Stimulated activated CD8-positive, alpha-beta memory T cell treated with anti-CD3 and anti-CD28 coated beads, Interleukin-7, amount 100 ng/mL, for 24 hours (primary cell): ENCODE results near the gene TNF.

ENCODE experiments used
- DNase-seq: peaks from one replicate; pipeline ENCODE4 v3.0.0-alpha.2; 2020; ENCODE audit warnings: low read depth

Gene TNF

DNA sequence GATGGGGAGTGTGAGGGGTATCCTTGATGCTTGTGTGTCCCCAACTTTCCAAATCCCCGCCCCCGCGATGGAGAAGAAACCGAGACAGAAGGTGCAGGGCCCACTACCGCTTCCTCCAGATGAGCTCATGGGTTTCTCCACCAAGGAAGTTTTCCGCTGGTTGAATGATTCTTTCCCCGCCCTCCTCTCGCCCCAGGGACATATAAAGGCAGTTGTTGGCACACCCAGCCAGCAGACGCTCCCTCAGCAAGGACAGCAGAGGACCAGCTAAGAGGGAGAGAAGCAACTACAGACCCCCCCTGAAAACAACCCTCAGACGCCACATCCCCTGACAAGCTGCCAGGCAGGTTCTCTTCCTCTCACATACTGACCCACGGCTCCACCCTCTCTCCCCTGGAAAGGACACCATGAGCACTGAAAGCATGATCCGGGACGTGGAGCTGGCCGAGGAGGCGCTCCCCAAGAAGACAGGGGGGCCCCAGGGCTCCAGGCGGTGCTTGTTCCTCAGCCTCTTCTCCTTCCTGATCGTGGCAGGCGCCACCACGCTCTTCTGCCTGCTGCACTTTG lies at the start of gene TNF:
TSS of gene TNF (plus strand) at position 231 of the 567 bp plus-strand sequence. CDS start at position 408, 177 bp downstream.
- DNase-seq = peak; percentile 65

DNA sequence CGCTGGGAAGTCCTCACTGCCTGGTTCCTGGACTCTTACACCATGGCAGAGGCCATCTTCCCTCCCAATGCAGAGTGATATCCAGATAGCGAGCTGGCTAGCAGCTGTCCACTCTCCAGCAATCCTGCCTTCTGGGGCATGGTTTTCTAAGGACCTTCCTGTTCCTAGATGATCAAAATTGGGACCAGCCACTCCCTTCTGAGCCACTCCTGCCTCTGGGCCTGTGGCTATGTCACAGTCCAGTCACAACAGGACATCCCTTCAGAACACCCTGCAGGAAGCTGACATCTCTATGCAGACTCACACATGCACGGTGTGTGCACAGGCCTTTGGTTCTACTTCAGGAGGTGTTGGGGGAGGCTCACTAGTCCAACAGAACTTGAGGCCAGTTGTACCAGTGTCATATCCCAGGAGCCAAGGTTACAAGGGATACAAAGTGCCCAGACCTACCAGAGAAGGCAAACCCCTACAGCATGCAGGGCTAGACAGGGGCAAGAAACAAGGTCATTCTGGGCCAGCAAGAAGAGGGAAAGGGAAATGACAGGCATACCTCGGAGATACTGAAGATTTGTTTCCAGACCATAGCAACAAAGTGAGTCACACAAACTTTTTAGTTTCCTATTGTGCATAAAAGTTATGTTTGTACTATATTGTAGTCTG lies 49.3 kb upstream of the TNF start:
- DNase-seq = no peak

DNA sequence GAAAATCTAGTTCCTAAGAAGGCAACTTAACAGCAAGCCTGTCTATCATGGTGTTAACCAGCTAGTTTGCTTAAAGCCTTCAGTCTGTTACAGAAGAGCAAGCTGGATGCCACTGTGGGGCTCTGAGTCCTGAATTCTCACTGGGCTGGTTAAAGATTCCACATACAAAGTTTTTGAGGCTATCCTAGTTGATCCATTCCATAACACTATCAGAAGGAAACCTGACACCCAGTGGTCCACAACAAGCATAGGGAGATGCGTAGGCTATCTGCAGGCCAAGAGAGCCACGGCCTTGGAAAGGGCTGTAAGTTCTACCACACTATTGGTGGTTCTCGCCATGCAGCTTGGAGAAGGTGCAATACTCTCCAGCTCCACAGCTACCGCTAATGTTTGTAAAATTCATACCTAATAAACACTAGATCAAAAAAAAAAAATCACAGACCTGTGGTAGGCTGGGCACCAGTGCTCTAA lies 47.0 kb upstream of the TNF start:
- no peak for DNase-seq

DNA sequence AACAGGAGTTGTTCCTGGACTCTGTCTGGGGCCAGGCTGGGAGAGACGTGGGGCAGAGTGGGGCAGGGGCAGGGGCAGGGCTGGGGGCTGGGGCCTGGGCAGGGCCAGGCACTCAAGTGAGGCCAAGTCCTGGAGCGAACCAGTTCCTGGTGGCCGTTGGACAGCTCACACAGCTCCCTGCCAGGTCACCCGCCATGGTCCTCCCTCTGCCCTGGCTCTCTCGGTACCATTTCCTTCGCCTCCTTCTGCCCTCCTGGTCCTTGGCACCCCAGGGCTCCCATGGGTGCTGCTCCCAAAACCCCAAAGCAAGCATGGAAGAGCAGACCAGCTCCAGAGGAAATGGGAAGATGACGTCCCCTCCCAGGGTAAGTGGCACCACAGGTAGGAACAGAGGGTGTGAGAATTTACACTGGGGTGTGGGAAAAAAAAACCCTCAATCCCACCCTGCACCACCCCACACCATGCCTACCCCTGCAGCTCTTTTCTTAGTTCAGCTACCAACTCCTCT lies 46.5 kb upstream of the TNF start, which contains the start of gene MCCD1:
TSS of gene MCCD1 (plus strand) at position 142 of the 508 bp plus-strand sequence. CDS start at position 195, 53 bp downstream.
- DNase-seq = no peak

DNA sequence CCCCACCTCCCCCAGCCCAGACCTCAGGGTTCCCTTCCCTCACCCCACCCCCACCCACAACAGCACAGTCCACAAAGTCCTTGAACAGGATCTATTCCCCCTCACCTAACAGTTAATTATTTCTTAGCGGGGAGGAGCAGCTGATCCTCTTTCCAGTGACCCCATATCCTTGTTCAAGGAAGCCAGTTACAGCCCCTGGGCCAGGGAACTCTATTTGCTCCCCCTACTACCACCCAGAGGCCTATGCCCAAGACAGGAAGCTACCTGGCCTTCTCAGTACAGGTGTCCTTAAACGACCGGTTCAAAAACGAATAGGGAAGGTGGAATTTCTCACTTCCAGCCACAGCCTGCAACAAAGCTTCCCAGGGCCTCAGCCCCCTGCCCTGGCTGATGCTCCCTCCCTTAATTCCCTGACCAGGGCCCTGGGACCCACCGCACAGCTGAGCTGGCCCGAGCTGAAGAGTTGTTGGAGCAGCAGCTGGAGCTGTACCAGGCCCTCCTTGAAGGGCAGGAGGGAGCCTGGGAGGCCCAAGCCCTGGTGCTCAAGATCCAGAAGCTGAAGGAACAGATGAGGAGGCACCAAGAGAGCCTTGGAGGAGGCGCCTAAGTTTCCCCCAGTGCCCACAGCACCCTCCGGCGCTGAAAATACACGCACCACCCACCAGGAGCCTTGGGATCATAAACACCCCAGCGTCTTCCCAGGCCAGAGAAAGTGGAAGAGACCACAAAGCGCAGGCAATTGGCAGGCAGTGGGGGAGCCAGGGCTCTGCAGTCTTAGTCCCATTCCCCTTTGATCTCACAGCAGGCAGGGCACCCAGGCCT lies 45.8 kb upstream of the TNF start:
- DNase-seq = no peak

DNA sequence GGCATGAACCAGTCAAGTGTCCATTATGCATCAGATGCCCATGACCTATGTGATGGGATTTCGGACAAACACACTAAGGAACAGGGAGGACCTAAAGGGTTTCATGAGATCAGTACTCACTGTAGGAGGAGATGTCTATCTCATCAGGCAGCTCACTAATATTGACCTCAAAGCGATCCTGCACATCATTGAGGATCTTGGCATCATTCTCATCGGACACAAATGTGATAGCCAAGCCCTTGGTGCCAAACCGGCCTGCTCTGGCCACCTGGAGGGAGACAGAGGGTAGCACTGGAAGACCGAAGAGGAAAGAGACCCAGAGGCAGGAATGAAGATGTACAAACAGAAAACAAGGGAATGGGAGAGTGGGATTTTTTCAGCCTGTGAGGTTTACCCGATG lies 44.7 kb upstream of the TNF start:
- DNase-seq = no peak

DNA sequence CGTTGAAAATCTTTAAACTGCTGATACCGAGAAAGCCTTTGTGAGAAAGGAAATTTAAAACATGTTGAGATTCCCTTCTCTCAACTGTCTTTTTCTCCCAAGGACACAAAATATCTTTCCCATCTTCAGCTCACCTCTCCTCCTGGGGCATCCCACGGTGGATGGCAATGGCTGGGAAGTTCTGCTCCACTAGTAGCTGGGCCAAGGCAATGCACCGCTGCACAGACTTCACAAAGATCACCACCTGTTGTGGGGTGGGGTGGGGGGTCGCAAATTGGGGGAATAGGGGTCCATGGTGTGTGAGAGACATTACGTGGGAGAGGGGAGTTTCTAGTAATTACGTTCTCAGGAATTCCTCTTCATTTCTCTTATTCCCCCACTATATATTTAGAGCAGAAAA lies 44.2 kb upstream of the TNF start:
- no peak for DNase-seq

DNA sequence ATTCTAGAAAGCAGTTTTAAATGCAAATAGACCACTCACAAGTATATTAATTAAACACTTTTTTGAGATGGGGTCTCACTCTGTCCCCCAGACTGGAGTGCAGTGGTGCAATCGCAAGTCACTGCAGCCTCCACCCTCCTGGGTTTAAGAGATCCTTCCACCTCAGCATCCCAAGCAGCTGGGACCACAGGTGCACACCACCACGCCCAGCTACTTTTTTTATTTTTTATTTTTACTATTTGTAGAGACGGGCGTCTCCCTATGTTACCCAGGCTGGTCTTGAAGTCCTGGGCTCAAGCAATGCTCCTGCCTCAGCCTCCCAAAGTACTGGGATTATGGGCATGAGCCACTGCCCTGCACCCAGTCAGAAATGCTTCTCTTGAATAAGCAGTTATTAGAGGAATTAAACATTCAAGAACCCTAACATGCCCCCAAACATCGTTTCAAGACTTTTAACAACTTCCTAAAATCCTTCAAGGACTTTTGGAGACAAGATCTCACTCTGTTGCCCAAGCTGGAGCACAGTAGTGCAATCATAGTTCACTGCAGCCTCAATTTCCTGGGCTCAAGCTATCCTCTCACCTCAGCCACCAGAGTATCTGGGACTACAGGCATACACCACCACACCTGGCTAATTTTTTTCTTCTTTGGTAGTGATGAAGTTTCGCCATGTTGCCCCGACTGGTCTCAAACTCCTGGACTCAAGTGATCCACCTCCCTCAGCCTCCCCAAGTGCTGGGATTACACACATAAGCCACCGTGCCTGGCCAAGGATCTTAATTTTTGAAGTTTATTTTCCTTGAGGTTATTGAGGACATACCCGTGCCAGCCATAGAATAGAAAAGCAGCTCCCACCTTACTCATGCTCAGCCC lies 43.4 kb upstream of the TNF start:
- DNase-seq = no peak

DNA sequence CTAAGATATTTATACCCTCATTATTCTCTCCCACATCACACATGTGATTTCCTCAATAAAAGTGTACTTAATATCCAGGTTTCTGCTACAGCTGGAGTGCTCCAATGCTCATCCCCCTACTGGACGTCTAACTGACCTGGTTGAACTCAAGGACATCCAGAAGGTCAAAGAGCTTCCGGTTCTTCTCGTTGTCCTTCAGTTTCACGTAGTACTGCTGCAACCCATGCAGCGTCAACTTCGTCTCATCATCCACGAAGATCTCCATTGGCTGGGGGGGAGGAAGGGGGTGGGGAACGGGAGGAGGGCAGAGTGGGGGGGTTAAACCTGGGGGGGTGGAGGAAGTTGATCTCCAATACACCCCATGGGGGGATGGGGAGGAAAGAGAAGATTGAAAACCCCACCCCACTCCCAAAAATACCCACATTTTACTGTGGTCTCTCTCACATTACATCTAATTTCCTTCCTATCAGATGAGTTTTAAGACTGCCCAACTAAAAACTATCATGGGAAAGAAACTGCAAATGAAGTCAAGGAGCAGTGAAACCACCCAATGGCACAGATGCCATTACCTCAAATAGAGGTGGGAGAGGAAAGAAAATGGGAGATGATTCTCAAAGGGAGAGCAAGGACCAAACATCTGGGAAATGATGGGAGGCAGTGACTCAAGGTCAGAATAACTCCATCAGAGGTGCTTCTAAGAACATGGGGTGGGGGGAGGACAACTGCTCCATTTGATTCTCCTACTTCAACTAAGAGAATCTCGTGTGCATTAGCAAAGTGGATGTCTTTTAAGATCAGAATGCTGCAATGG lies 42.5 kb upstream of the TNF start:
- DNase-seq = no peak

DNA sequence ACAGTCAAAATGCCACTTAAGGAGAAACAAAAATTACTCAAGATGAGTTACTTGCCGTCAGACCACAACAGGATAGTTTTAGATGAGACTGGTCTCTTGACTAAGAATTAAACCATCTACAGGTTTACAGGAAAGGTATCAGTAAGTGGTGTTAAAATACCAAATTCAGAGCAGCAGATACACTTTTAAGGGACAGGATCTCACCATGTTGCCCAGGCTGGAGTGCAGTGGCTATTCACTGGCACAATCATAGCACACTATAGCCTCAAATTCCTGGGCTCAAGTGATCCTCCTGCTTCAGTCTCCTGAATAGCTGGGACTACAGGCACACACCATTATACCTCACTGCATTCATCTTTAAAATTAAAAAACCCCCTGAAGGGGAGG lies 41.9 kb upstream of the TNF start:
- no peak for DNase-seq

DNA sequence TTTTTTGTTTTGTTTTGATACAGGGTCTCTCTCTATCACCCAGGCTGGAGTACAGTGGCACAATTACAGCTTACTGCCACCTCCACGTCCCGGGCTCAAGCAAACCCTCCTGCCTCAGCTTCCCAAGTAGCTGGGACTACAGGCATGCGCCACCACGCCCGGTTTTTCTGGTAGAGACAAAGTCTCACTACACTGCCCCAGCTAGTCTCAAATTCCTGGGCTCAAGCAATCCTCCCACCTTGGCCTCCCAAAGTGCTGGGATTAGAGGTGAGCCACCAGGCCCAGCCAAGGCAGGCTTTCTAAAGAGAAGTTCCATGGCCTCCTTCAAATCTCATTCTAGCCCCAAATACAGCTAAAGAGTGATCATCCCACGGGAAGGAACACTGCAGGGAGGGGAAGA lies 41.4 kb upstream of the TNF start:
- DNase-seq = no peak

DNA sequence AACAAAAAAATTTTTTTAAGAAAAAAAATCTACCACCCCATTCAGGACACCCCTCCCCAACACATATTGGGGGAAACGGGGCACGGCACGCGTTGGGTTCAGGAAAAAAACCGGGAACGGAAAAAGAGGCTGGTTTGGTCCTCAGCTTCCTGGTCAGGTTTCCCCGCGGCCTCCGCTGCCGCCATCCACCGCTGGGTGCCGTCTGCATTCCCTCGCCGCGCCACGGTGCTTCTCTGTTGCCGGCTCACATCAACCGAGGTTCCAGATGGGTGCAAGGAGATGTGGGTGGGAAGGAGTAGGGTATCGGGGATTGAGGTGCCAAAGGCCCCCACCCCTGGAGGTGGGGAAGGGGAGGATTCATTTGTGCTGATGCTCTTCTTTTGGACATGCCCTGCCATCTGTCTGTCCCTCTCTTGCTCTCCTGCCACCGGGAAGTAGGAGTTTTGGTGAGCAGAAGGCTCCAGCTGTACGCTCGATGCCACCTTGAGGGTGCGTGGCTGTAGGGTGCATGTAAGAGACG lies 40.8 kb upstream of the TNF start:
- no peak for DNase-seq

DNA sequence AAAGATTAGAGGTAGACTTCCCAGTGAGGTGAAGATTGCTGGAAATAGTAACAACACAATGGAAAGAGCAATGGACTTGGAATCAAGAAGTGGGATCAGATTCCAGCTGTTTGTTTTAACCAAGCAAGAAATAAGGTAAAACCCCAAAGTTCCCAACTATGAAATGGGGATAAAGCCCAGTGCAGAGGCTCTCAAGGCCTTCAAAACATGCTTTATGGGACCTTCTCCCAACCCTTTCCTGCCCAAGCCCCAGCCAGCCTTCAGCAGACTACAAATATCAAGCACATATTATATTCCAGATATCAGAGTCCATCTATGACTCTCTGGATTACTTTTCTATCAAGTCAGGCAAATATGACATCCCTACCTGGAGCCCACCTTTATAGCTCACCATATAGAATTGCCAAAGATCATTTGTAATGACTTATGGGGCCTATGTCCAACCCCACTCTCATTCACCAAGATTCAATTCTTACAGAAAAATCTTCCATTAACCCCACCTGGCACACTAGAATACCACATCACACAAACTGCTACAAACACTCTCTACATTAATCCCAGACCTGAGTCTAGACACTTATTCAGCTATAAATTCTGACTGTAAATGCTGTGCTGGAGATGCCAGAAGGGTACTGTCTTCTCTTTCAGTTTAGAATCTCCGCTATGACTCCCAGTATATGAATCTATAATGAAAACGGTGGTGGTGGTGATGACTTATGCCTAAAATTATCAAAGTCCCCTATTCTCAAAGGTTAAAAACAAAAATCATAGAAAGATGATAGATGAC lies 39.6 kb upstream of the TNF start:
- DNase-seq = no peak

DNA sequence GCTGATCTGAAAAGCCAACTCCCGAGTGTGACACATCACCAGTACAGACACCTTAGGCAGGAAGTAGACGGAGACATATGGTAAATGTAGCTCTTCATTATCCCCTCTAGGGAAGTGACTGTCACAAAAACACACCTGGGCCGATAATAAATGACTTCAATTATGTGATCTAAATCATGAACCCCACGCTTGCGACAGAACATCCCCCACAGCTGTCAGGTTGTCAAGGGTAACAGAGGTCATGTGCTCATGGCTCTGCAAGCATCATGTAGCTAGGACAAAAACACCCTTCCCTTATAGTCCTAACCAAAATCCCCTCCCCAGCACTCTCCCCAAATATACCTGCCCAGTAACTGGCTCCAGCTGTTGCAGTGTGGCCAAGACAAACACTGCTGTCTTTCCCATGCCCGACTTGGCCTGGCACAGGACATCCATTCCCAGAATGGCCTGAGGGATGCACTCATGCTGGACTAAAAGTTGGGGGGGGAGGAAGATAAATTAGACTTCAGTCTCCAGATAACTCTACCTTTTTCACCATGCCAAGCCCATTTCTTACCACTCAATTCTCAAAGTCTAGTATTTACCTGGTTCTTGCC lies 36.5 kb upstream of the TNF start:
- no peak for DNase-seq

DNA sequence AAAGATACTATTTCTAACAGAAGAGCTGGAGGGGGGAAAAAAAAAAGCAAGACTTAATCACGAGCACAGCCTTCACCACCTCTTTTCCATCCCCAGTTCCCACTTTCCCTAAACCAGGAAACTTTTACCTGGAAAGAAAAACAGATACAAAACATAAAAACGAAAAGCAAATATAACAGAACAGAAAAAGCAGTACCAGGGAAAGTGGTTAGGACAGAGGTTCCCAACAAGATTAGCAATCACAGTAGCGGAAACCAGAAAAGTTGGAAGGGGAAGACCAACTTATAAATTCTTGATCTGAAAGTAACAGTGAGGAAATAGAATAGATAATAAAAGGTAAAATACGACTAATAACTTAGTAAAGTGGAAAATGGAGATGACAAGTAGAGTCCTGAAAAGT lies 34.7 kb upstream of the TNF start:
- no peak for DNase-seq

DNA sequence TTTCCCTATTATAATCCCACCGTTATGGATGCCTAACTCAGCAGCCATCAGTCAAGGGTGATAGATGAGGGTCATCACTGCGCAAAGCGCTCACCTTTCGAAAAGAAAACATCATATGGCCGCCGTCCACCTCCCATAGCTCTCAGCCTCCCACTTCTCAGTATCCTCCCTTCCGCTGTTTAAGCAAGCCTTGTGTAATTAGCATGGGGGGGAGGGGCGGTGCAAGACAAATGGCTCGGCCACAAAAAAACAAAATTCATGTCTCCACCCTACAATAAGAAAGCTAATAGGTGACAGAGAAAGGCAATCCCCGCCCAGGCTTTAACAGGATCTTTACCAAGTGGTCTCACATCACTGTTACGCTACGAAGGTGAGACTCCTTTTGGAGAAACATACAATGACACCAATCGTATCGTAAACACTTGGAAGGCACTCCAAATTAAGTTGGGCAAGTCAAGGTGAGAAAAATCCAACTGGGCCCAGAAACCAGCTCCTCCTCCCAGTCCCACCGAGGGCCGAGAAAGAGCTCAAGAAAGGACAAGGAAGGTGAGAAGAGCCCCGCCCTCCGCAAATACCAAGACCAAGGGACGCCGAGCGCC lies 34.2 kb upstream of the TNF start:
- DNase-seq = peak; percentile 50

DNA sequence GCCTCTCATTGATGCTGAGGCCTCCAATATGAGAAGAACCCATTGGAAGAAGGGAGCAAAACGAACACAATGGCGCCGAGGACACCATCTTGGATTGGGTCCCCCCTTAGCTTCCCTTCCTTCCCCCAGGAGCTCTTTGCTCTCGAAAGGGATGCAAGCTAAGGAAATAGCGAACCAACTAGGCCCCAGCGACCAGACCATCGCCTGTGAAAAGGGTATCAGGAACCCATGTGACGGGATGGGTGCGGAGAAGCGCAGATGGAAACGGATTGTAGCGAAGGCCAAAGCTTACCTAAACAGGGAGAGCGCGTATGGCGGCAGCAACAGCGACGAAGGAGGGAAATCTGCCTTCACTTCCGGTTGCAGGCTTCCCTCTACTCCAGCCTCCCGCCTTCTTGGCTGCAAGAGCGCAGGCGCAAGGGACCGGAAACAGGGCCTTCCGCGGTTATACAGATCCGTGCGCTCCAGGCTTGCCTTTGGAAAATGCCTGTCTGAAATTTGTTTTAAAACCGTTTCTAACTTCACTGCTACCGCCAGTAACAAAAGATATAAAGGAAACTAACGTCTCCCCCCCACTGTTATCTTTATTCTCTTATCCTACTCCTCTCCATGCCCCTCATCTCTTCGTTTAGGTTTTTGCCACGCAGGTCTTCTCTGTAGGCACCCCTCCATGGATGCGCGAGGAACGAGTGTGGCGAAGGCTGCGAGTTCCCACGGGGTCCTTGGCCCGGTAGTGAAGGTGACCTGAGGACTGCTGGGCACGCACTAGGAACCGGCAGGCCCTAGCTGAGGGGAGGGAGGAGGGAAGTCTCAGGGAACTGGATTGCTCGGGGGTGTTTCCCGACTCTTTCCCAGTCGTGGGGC lies 33.5 kb upstream of the TNF start, which contains the start of gene DDX39B:
TSS of gene DDX39B (minus strand) at position 346 of the 864 bp plus-strand sequence. CDS start 1,471 bp downstream, outside the sequence.
- DNase-seq = peak; percentile 82

DNA sequence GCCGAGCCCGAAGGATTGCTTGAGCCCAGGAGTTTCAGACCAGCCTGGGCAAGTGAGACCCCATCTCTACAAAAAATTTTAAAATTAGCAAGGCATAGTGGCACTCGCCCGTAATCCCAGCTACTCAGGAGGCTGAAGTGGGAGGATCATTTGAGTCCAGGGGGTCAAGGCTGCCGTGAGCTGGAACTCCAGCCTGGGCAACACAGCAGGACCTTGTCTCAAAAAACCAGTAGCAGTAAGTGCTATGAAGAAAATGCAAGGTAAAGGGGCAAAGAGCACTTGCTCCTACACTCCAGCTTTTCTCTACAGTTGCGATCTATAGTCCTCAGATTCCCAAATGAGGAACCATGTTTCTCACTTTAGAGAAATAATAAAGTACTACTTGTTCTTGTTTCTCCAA lies 31.7 kb upstream of the TNF start:
- no peak for DNase-seq
